Osteocyte (in vitro differentiated cells): ENCODE measurements around the gene ZNF75A. TPM values are rescaled to one million over a fixed set of nuclear protein-coding genes. Genes with fewer than 3 reads are reported as not detected.

Experiments used
- DNase-seq: peaks from one replicate; pipeline ENCODE4 v3.0.0; 2021; ENCODE audit warnings: mixed read lengths; ENCODE audit not compliant: unreplicated experiment; ENCODE audit errors: extremely low spot score
- H3K27ac Mint-ChIP-seq: one replicate; pipeline ENCODE4 v1.8.0; 2021; ENCODE audit warnings: mild to moderate bottlenecking, mixed read lengths; ENCODE audit not compliant: unreplicated experiment
- H3K27me3 Mint-ChIP-seq: one replicate; pipeline ENCODE4 v1.8.0; 2021; ENCODE audit warnings: mixed read lengths; ENCODE audit not compliant: unreplicated experiment
- H3K36me3 Mint-ChIP-seq: one replicate; pipeline ENCODE4 v1.8.0; 2021; ENCODE audit warnings: mixed read lengths; ENCODE audit not compliant: unreplicated experiment
- H3K4me1 Mint-ChIP-seq: one replicate; pipeline ENCODE4 v1.8.0; 2021; ENCODE audit warnings: mixed read lengths; ENCODE audit not compliant: unreplicated experiment
- H3K4me3 Mint-ChIP-seq: one replicate; pipeline ENCODE4 v1.8.0; 2021; ENCODE audit warnings: mild to moderate bottlenecking, moderate library complexity, mixed read lengths; ENCODE audit not compliant: unreplicated experiment
- H3K9me3 Mint-ChIP-seq: one replicate; pipeline ENCODE4 v1.8.0; 2021; ENCODE audit warnings: mixed read lengths; ENCODE audit not compliant: unreplicated experiment
- long read RNA-seq: library from polyadenylated mRNA; unstranded; transcript quantifications from one replicate; pipeline ENCODE4 v2.0.0, GENCODE V29; 2021
- total RNA-seq: library from RNA; stranded (reverse); gene quantifications from 2 replicates; pipeline ENCODE4 v1.2.1, GENCODE V29; 2021
- TF ChIP-seq, protein P1 (sequence below): fragments of 200-600 bp; sonication (generic); IDR thresholded peaks from 2 replicates; pipeline ENCODE4 v1.5.0; 2021; ENCODE audit warnings: antibody characterized with exemption, mild to moderate bottlenecking, moderate library complexity

ZNF75A gene
- 24.2 and 26.2 TPM in 2 replicates for total RNA-seq
- long read RNA-seq, transcript ZNF75A-205 (6 exons, 2,347 nt), result major isoform, 8 of 69 reads
- long read RNA-seq, partial matches to known transcripts, result 18 of 69 reads
- long read RNA-seq, other reads (novel, unspliced or antisense), result 38 of 69 reads

DNA sequence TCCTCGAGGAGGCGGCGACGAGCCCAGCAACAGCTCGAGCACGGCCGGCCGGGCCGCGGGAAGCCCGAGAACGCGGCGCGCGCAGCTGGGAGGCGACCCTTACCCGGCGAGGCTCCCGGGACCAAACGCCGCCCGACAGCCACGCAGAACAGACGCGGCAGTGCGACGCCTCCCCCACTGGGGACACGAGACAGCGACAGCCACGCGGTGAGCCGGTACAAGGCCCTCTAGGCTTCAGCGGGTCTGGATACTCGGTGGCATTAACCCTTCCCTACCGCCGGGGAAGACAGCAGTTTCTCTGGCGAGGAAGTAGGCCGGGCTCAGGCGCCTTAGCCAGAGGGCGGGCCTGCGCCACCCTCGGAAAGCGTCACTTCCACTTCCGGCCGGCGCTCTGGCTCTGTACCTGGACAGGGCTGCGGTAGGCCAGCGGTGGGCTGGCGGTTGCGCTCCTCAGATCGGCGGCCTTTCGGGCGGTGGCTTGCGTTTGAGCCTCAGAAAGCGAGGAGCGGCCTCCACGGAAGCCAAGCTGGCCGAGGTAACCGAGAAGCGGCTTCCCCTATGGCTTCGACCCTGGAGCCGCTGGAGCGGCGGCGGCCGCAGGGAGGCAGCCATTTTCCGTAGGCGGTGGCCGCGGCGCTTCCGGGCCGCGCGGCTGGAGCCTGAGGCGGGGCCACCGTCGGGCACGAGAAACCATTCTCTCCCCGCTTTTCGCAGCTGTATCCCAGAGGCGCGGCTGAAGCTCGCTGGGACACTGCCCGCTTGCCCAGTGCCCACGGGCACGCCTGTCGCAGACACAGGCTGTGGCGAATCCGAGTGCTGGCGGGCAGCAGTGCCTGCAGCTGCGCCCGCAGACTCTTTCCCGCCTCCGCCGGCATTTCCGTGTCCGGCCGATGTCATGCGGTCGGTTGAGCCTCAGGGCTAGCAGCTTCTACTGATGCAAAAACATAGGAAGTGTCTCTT is at the start of gene ZNF75A, which contains the start of gene TIGD7:
ZNF75A (plus strand) TSS at position 389 of the 960 bp plus-strand sequence. CDS start 2,932 bp downstream, outside the sequence.
TIGD7 (minus strand) TSS at position 322 of the 960 bp plus-strand sequence. CDS start 4,816 bp downstream, outside the sequence.
- Mint-ChIP-seq H3K36me3 (peaks cover 64% of the 10 kb centered on the region), H3K9me3 (peaks cover 32% of the 10 kb centered on the region)
- TF ChIP-seq, protein P1, sequence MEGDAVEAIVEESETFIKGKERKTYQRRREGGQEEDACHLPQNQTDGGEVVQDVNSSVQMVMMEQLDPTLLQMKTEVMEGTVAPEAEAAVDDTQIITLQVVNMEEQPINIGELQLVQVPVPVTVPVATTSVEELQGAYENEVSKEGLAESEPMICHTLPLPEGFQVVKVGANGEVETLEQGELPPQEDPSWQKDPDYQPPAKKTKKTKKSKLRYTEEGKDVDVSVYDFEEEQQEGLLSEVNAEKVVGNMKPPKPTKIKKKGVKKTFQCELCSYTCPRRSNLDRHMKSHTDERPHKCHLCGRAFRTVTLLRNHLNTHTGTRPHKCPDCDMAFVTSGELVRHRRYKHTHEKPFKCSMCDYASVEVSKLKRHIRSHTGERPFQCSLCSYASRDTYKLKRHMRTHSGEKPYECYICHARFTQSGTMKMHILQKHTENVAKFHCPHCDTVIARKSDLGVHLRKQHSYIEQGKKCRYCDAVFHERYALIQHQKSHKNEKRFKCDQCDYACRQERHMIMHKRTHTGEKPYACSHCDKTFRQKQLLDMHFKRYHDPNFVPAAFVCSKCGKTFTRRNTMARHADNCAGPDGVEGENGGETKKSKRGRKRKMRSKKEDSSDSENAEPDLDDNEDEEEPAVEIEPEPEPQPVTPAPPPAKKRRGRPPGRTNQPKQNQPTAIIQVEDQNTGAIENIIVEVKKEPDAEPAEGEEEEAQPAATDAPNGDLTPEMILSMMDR, result no peak

DNA sequence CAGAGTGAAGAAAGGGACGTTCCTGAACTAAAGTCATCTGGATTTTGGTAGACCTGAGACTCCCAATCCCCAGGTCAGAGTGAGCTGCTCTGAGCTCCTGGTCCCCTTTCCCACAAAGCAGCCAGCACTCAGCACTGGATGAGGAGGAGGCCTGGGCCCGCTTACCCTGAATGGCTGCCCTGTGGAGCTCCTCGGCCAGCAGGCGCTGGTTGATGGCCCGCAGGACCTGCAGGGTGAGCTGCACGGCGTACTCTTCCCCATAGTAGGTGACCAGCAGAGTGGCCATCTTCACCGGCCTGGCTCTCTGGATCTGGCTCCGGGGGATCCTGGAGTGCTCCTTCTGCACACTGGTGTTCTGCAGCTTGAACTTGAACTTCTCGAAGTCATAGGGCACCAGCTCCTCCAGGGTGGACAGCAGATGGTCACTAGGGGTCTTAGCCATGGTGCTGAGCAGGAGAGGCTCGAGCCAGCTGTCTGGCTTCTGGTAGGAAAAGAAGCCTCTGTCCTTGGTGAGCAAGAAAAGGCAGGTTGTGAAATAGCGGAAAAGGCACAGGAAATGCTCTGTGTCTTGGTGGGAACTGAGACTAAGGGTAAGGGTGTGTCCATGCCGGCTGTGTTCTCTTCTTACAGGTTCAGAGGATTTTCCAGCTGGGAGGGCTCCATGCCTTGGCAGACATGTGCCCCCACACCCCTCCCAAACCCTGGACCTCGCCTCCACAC is 49.0 kb upstream of the ZNF75A start, which contains the start of gene MEFV:
MEFV (minus strand) TSS at position 488 of the 720 bp plus-strand sequence; CDS start at position 442, 46 bp downstream.
- H3K4me1 Mint-ChIP-seq, result no peaks in the 10 kb centered on the region
- DNase-seq, result no peak
- TF ChIP-seq, protein P1, result no peak
- H3K9me3 Mint-ChIP-seq, result no peaks in the 10 kb centered on the region
- H3K4me3 Mint-ChIP-seq, result no peak within 1 kb of the TSS
- H3K27me3 Mint-ChIP-seq, result no peaks in the 10 kb centered on the region
- no peaks in the 10 kb centered on the region for H3K36me3 Mint-ChIP-seq
- H3K27ac Mint-ChIP-seq, result no peak within 1 kb of the TSS

More for the DNA sequence above, at the start of gene ZNF75A, which contains the start of gene TIGD7:
- Mint-ChIP-seq H3K27ac (peak within 1 kb of the TSS; percentile 87), H3K27me3 (no peaks in the 10 kb centered on the region), H3K4me3 (peak within 1 kb of the TSS; percentile 75), H3K4me1 (peaks cover 13% of the 10 kb centered on the region)
- peak; percentile 93 for DNase-seq

DNA sequence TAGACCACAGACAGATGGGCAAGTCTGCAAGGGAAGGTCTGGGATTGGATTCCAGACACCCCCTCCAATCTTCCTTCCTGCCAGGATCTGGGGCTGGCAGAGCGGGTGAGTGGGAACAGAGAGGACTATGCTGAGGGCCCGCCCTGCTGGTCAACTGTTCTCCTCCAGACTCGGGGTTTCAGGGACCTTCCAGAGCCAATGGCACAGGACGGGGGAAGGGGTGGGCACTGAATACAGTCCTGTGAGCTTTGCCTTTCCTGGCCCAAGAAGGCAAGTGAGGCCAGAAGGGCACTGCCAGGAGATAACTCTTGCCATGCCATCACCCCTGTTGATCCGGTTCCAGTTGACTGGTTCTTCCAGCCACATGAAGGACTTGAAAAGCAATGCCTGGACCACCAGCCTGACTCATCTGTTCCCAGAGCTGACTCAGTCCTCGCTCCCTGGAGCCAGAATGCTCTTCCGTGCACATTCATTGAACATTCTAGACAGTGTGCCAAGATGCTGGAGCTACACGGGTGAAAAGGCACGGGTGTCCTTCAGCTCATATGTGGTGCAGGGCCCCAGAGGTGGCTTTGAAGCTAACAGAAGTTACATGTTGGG is 48.3 kb upstream of the ZNF75A start:
- Mint-ChIP-seq H3K9me3 (no peaks in the 10 kb centered on the region), H3K4me1 (no peaks in the 10 kb centered on the region), H3K36me3 (no peaks in the 10 kb centered on the region), H3K27ac (no peak overlapping the region), H3K4me3 (no peak overlapping the region), H3K27me3 (no peaks in the 10 kb centered on the region)
- TF ChIP-seq, protein P1, result no peak
- DNase-seq, result no peak

DNA sequence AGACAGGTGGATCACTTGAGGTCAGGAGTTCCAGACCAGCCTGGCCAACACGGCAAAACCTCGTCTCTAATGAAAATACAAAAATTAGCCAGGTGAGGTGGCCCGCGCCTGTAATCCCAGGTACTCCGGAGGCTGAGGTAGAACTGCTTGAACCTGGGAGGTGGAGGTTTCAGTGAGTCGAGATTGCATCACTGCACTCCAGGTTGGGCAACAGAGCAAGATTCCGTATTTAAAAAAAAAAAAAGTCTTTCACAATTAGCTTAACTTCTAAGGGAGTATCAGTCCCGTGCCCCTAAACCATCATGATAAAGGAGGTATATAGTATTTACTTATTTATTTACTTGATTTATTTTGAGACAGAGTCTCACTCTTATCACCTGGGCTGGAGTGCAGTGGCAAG is 45.5 kb upstream of the ZNF75A start:
- Mint-ChIP-seq H3K27me3 (no peaks in the 10 kb centered on the region), H3K27ac (no peak overlapping the region), H3K36me3 (no peaks in the 10 kb centered on the region), H3K9me3 (no peaks in the 10 kb centered on the region), H3K4me1 (peaks cover 14% of the 10 kb centered on the region), H3K4me3 (no peak overlapping the region)
- TF ChIP-seq, protein P1, result no peak
- DNase-seq, result no peak
